Measurements from ENCODE around the gene PHF2. TPM values are rescaled to one million over a fixed set of nuclear protein-coding genes. Genes with fewer than 3 reads are reported as not detected.

Gene PHF2
- total and polyA plus RNA-seq, 2 of the 4 experiments (the other 2 are of a cell fraction): 5.9 to 9.5 TPM

DNA sequence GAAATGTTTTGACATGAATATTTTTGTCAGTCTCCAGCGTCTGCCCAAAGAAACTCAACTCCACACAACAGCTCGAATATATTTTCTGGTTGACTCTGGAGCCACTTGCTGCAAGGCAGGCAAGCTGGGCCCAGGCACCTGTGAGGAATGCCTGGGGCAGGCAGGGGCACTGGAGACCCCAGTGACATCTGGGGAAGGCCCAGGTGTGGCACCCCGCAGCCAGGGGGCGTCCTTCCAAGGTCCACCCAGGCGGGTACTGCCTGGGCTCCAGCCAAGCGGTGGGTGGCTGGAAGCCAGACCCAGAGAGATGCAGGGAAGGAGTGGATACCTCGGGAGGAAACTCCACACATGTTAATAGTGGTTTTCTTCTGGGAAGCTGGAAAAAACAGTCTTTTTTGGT lies 125.9 kb downstream of the PHF2 start:
- ChIA-PET CTCF (interaction anchor here (0.6 to 0.9 kb wide), 2 partner anchors 456 to 1413 kb away, joined by 3 read pairs; no protein-coding TSS in a partner anchor), POLR2A (ENCODE audit: unreplicated experiment) (interaction anchor here (0.6 kb wide), 1 partner anchor 648 kb away, joined by 4 read pairs; no protein-coding TSS in a partner anchor)
- BruUV-seq (replicated peaks): no TSS peak
- Histone ChIP-seq H3K23ac (ENCODE audit: low read depth, low read length) (no peak overlapping the region), H3K9ac (ENCODE audit: low read depth, low read length) (no peak overlapping the region), H3K27ac (ENCODE audit: insufficient read depth, low read length) (no peak overlapping the region), H2BK15ac (ENCODE audit: low read depth, low read length) (no peak overlapping the region), H3K18ac (ENCODE audit: low read depth, low read length) (no peak overlapping the region), H4K5ac (ENCODE audit: low read depth, low read length) (no peak overlapping the region), H3K4me1 (ENCODE audit: control insufficient read depth, insufficient read depth, low read length) (no peaks in the 10 kb centered on the region), H3K4me3 (ENCODE audit: insufficient read depth, low read depth, low read length) (no peak overlapping the region), H3K4ac (ENCODE audit: low read depth, low read length) (no peak overlapping the region), H3K27me3 (ENCODE audit: control insufficient read depth, insufficient read depth, low read length) (no peaks in the 10 kb centered on the region), H2BK20ac (ENCODE audit: low read depth, low read length) (no peak overlapping the region), H3K9me1 (ENCODE audit: insufficient read depth, low read length) (no peaks in the 10 kb centered on the region), H3K14ac (replicated peaks; ENCODE audit: low read depth, low read length) (no peak overlapping the region), H4K20me1 (ENCODE audit: insufficient read depth, low read length) (no peaks in the 10 kb centered on the region), H2BK5ac (ENCODE audit: low read depth, low read length, poor library complexity, severe bottlenecking) (no peak overlapping the region), H2BK120ac (ENCODE audit: low read depth, low read length) (no peak overlapping the region), H4K91ac (ENCODE audit: insufficient read depth, low read depth, low read length) (no peak overlapping the region), H3K36me3 (ENCODE audit: control insufficient read depth, insufficient read depth, low read length) (no peaks in the 10 kb centered on the region), H2AK9ac (replicated peaks; ENCODE audit: low read depth, low read length, poor library complexity) (no peak overlapping the region), H3K79me1 (ENCODE audit: low read depth in 1 of 2, low read length in 2 of 2) (no peaks in the 10 kb centered on the region), H3K56ac (ENCODE audit: extremely low read depth, insufficient read depth, low read length) (no peak overlapping the region), H3K9me3 (ENCODE audit: control insufficient read depth, insufficient read depth, low read length) (peaks cover 6% of the 10 kb centered on the region), H2AK5ac (ENCODE audit: low read depth, low read length) (no peak overlapping the region), H4K8ac (ENCODE audit: low read depth in 2 of 2, low read length in 2 of 2) (no peak overlapping the region), H3K4me2 (ENCODE audit: low read depth, low read length) (no peak overlapping the region), H2AFZ (replicated peaks; ENCODE audit: low read length, poor library complexity) (peak overlapping the region; percentile 63)
- TF ChIP-seq NFE2L2 (IDR thresholded peaks at IDR 0.05; ENCODE audit: low read depth, low read length) (no peak), MAFK (IDR thresholded peaks at IDR 0.05; ENCODE audit: low read depth, low read length) (no peak), BHLHE40 (IDR thresholded peaks at IDR 0.05; ENCODE audit: low read depth, low read length) (no peak), MXI1 (IDR thresholded peaks at IDR 0.05; ENCODE audit: borderline replicate concordance, low read depth, low read length) (no peak), SMC3 (IDR thresholded peaks at IDR 0.05; ENCODE audit: low read depth, low read length) (no peak), RFX5 (IDR thresholded peaks at IDR 0.05; ENCODE audit: low read depth, low read length) (no peak), FOS (IDR thresholded peaks at IDR 0.05; ENCODE audit: low read depth, low read length) (no peak), POLR2A (IDR thresholded peaks at IDR 0.05; ENCODE audit: low read depth, low read length) (no peak), CHD1 (IDR thresholded peaks at IDR 0.05; ENCODE audit: low read depth, low read length) (no peak), RCOR1 (IDR thresholded peaks at IDR 0.05; ENCODE audit: insufficient replicate concordance, low read length) (no peak), RAD21 (IDR thresholded peaks at IDR 0.05; ENCODE audit: low read length) (no peak), CEBPB (IDR thresholded peaks at IDR 0.05; ENCODE audit: low read depth, low read length) (no peak), MAZ (IDR thresholded peaks at IDR 0.05; ENCODE audit: borderline replicate concordance, low read depth, low read length) (no peak)
- TF ChIP-seq, protein P1, sequence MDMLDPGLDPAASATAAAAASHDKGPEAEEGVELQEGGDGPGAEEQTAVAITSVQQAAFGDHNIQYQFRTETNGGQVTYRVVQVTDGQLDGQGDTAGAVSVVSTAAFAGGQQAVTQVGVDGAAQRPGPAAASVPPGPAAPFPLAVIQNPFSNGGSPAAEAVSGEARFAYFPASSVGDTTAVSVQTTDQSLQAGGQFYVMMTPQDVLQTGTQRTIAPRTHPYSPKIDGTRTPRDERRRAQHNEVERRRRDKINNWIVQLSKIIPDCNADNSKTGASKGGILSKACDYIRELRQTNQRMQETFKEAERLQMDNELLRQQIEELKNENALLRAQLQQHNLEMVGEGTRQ (IDR thresholded peaks at IDR 0.05; ENCODE audit: low read depth, low read length): no peak
- TF ChIP-seq, protein P2, sequence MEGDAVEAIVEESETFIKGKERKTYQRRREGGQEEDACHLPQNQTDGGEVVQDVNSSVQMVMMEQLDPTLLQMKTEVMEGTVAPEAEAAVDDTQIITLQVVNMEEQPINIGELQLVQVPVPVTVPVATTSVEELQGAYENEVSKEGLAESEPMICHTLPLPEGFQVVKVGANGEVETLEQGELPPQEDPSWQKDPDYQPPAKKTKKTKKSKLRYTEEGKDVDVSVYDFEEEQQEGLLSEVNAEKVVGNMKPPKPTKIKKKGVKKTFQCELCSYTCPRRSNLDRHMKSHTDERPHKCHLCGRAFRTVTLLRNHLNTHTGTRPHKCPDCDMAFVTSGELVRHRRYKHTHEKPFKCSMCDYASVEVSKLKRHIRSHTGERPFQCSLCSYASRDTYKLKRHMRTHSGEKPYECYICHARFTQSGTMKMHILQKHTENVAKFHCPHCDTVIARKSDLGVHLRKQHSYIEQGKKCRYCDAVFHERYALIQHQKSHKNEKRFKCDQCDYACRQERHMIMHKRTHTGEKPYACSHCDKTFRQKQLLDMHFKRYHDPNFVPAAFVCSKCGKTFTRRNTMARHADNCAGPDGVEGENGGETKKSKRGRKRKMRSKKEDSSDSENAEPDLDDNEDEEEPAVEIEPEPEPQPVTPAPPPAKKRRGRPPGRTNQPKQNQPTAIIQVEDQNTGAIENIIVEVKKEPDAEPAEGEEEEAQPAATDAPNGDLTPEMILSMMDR (conservative IDR thresholded peaks at IDR 0.05; ENCODE audit: low read depth, low read length): no peak
- TF ChIP-seq, protein P3, sequence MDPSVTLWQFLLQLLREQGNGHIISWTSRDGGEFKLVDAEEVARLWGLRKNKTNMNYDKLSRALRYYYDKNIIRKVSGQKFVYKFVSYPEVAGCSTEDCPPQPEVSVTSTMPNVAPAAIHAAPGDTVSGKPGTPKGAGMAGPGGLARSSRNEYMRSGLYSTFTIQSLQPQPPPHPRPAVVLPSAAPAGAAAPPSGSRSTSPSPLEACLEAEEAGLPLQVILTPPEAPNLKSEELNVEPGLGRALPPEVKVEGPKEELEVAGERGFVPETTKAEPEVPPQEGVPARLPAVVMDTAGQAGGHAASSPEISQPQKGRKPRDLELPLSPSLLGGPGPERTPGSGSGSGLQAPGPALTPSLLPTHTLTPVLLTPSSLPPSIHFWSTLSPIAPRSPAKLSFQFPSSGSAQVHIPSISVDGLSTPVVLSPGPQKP (IDR thresholded peaks at IDR 0.05; ENCODE audit: borderline replicate concordance, low read depth, low read length): no peak
- intact Hi-C loops (cut with micrococcal nuclease) (no loop called here), dilution Hi-C loops (cut with HindIII; ENCODE audit: low sequenced_read_pairs, unreplicated experiment) (no loop called here), in situ Hi-C loops (cut with MboI; ENCODE audit: low sequenced_read_pairs) (no loop called here)
- no CpG with 5 or more reads among the region's 7 CpGs for WGBS, 2 experiments (ENCODE audit: extremely low coverage in 2 of 2, insufficient read length in 1 of 2)
- ATAC-seq (ENCODE audit: low read depth) (no peak), DNase-seq (no peak)
